ENCODE results near the gene USP1. TPM values are rescaled to one million over a fixed set of nuclear protein-coding genes. Genes with fewer than 3 reads are reported as not detected.

USP1 gene
- total RNA-seq, 1 experiment from 2014 or later, result 37.4 TPM

GRCh38 chr1:62392951-62393350, 43.9 kb upstream of the USP1 start (continued):
- TF ChIP-seq, protein P1, sequence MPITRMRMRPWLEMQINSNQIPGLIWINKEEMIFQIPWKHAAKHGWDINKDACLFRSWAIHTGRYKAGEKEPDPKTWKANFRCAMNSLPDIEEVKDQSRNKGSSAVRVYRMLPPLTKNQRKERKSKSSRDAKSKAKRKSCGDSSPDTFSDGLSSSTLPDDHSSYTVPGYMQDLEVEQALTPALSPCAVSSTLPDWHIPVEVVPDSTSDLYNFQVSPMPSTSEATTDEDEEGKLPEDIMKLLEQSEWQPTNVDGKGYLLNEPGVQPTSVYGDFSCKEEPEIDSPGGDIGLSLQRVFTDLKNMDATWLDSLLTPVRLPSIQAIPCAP (CRISPR knock-in tag; IDR thresholded peaks at IDR 0.05), result no peak
- TF ChIP-seq GTF2I (CRISPR knock-in tag; conservative IDR thresholded peaks at IDR 0.05) (no peak), ATF2 (CRISPR knock-in tag; IDR thresholded peaks at IDR 0.05; ENCODE audit: borderline replicate concordance, low read depth) (no peak), ATF1 (CRISPR knock-in tag; IDR thresholded peaks at IDR 0.05) (no peak), CTCF (IDR thresholded peaks at IDR 0.05) (no peak), ZNF671 (CRISPR knock-in tag; IDR thresholded peaks at IDR 0.05) (no peak), NR2C2 (CRISPR knock-in tag; IDR thresholded peaks at IDR 0.05) (no peak), E2F5 (CRISPR knock-in tag; IDR thresholded peaks at IDR 0.05) (no peak), CBFB (CRISPR knock-in tag; IDR thresholded peaks at IDR 0.05; ENCODE audit: low read depth) (no peak)
- TF ChIP-seq, protein P2, sequence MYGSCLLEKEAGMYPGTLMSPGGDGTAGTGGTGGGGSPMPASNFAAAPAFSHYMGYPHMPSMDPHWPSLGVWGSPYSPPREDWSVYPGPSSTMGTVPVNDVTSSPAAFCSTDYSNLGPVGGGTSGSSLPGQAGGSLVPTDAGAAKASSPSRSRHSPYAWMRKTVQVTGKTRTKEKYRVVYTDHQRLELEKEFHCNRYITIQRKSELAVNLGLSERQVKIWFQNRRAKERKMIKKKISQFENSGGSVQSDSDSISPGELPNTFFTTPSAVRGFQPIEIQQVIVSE (CRISPR knock-in tag; IDR thresholded peaks at IDR 0.05; ENCODE audit: borderline replicate concordance), result no peak
- TF ChIP-seq, protein P3, sequence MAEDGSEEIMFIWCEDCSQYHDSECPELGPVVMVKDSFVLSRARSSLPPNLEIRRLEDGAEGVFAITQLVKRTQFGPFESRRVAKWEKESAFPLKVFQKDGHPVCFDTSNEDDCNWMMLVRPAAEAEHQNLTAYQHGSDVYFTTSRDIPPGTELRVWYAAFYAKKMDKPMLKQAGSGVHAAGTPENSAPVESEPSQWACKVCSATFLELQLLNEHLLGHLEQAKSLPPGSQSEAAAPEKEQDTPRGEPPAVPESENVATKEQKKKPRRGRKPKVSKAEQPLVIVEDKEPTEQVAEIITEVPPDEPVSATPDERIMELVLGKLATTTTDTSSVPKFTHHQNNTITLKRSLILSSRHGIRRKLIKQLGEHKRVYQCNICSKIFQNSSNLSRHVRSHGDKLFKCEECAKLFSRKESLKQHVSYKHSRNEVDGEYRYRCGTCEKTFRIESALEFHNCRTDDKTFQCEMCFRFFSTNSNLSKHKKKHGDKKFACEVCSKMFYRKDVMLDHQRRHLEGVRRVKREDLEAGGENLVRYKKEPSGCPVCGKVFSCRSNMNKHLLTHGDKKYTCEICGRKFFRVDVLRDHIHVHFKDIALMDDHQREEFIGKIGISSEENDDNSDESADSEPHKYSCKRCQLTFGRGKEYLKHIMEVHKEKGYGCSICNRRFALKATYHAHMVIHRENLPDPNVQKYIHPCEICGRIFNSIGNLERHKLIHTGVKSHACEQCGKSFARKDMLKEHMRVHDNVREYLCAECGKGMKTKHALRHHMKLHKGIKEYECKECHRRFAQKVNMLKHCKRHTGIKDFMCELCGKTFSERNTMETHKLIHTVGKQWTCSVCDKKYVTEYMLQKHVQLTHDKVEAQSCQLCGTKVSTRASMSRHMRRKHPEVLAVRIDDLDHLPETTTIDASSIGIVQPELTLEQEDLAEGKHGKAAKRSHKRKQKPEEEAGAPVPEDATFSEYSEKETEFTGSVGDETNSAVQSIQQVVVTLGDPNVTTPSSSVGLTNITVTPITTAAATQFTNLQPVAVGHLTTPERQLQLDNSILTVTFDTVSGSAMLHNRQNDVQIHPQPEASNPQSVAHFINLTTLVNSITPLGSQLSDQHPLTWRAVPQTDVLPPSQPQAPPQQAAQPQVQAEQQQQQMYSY (CRISPR knock-in tag; IDR thresholded peaks at IDR 0.05), result no peak

- CTCF ChIA-PET, result interaction anchor here (1.0 to 1.1 kb wide), 4 partner anchors 13 to 301 kb away, joined by 3 to 4 read pairs (median 3); no protein-coding TSS in a partner anchor
Measured at GRCh38 chr1:62394646-62395045, 42.2 kb upstream of the USP1 start.

More at GRCh38 chr1:62394646-62395045, 42.2 kb upstream of the USP1 start:
- Mint-ChIP-seq H3K27ac (no peak overlapping the region), H3K4me3 (no peak overlapping the region), H3K36me3 (no peaks in the 10 kb centered on the region), H3K9me3 (no peaks in the 10 kb centered on the region), H3K27me3 (ENCODE audit: low read depth) (peaks cover 6% of the 10 kb centered on the region; the same call in 1 of the 2 replicates), H3K4me1 (peaks cover 7% of the 10 kb centered on the region)
- TF ChIP-seq SMAD4 (CRISPR knock-in tag; IDR thresholded peaks at IDR 0.05) (no peak), SMAD3 (CRISPR knock-in tag; IDR thresholded peaks at IDR 0.05; ENCODE audit: borderline replicate concordance) (no peak), GRHL2 (CRISPR knock-in tag; IDR thresholded peaks at IDR 0.05; ENCODE audit: insufficient replicate concordance, severe bottlenecking) (no peak), CTCF (IDR thresholded peaks at IDR 0.05) (no peak), TP53 (CRISPR knock-in tag; IDR thresholded peaks at IDR 0.05) (no peak), ZNF219 (CRISPR knock-in tag; IDR thresholded peaks at IDR 0.05; ENCODE audit: borderline replicate concordance) (no peak), OVOL2 (CRISPR knock-in tag; IDR thresholded peaks at IDR 0.05; ENCODE audit: borderline replicate concordance) (no peak), HMGXB4 (CRISPR knock-in tag; IDR thresholded peaks at IDR 0.05) (no peak), JAZF1 (CRISPR knock-in tag; IDR thresholded peaks at IDR 0.05) (no peak), ZBTB43 (CRISPR knock-in tag; IDR thresholded peaks at IDR 0.05) (no peak), HMGA2 (CRISPR knock-in tag; IDR thresholded peaks at IDR 0.05) (no peak), ZNF671 (CRISPR knock-in tag; IDR thresholded peaks at IDR 0.05) (no peak)
- TF ChIP-seq, protein P4, sequence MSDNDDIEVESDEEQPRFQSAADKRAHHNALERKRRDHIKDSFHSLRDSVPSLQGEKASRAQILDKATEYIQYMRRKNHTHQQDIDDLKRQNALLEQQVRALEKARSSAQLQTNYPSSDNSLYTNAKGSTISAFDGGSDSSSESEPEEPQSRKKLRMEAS (CRISPR knock-in tag; IDR thresholded peaks at IDR 0.05), result no peak
- ATAC-seq, result no peak
- no peak for DNase-seq (ENCODE audit: low spot score)
- POLR2A ChIA-PET, result no interaction called here

Measured in WTC11 (cell line).